Lower lobe of right lung (tissue), 2 donors: ENCODE measurements around the gene MMD. TPM values are rescaled to one million over a fixed set of nuclear protein-coding genes. Genes with fewer than 3 reads are reported as not detected.
A peak's percentile ranks its signal among the peaks of the same experiment; 100 is the strongest.
"Not testable (repeated sequence)": the region's sequence is repeated elsewhere in the genome, so short reads cannot be mapped to it uniquely, and the experiment has no call there.

Experiments used
- ATAC-seq, 2 donors: fragments of 200-7000 bp; cut with Tn5 transposase; one replicate each; pipeline ENCODE4 v1.9.1; 2020 to 2022; ENCODE audit warnings: mild to moderate bottlenecking in 2 of 2, moderate library complexity in 2 of 2
- DNase-seq: peaks from one replicate; pipeline ENCODE4 v3.0.0-alpha.2; 2020
- H3K27ac ChIP-seq: fragments of 200-600 bp; one replicate; pipeline ENCODE4 v1.8.0; 2022
- H3K27me3 ChIP-seq: fragments of 200-600 bp; one replicate; pipeline ENCODE4 v1.8.0; 2022; ENCODE audit warnings: low read depth
- H3K36me3 ChIP-seq: fragments of 200-600 bp; one replicate; pipeline ENCODE4 v1.8.0; 2022; ENCODE audit warnings: mild to moderate bottlenecking
- H3K4me1 ChIP-seq: fragments of 200-600 bp; one replicate; pipeline ENCODE4 v1.8.0; 2022
- H3K4me3 ChIP-seq: fragments of 200-600 bp; one replicate; pipeline ENCODE4 v1.8.0; 2022; ENCODE audit warnings: mild to moderate bottlenecking
- H3K9me3 ChIP-seq: fragments of 200-600 bp; one replicate; pipeline ENCODE4 v1.8.0; 2022
- intact Hi-C: fragments of 100-400 bp; cut with DNase I; formaldehyde crosslinking; loops from one replicate; pipeline ENCODE4 v1.11.0; 2022
- total RNA-seq: library from RNA; stranded (reverse); fragmentation: NEBNext Ultra II Directional; extraction: Animal tissue kit (Norgen Biotek cat#: 25700); gene quantifications from one replicate; pipeline ENCODE4 v1.2.1, GENCODE V29; 2021
- TF ChIP-seq, protein P1 (sequence below): fragments of 200-600 bp; IDR thresholded peaks from one replicate; pipeline ENCODE4 v1.8.0; 2022; ENCODE audit warnings: antibody characterized with exemption, mild to moderate bottlenecking
- donor health status: DM: no; HTN: yes; CAD: no; lungs with severe emphysema.

Gene MMD
- total RNA-seq, 1 donor from 2014 or later: 23.1 TPM

DNA sequence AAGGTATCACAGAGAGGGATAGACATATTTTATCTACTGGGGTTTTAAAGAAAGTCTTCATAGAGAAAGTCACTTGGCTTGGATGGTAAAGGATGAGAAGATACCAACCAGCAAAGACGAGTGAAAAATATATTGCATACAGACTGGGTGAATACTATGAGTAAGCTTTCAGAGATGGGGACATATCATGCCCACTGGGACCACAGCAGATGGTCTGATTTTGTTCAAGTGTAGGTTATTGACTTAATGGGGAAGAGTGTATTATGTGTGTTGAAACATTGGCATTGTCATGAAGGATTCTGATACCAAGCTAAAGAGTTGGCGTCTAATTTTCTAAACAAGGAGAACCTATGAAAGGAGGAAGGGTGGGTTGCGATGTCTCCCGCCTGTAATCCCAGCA is 13.8 kb upstream of the MMD start:
- intact Hi-C loops: no loop called here
- TF ChIP-seq, protein P1, sequence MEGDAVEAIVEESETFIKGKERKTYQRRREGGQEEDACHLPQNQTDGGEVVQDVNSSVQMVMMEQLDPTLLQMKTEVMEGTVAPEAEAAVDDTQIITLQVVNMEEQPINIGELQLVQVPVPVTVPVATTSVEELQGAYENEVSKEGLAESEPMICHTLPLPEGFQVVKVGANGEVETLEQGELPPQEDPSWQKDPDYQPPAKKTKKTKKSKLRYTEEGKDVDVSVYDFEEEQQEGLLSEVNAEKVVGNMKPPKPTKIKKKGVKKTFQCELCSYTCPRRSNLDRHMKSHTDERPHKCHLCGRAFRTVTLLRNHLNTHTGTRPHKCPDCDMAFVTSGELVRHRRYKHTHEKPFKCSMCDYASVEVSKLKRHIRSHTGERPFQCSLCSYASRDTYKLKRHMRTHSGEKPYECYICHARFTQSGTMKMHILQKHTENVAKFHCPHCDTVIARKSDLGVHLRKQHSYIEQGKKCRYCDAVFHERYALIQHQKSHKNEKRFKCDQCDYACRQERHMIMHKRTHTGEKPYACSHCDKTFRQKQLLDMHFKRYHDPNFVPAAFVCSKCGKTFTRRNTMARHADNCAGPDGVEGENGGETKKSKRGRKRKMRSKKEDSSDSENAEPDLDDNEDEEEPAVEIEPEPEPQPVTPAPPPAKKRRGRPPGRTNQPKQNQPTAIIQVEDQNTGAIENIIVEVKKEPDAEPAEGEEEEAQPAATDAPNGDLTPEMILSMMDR: no peak
- Histone ChIP-seq H3K4me3 (no peak overlapping the region), H3K9me3 (no peaks in the 10 kb centered on the region), H3K27ac (no peak overlapping the region), H3K27me3 (no peaks in the 10 kb centered on the region), H3K4me1 (peaks cover 23% of the 10 kb centered on the region), H3K36me3 (no peaks in the 10 kb centered on the region)
- DNase-seq (no peak), ATAC-seq (no peak)

DNA sequence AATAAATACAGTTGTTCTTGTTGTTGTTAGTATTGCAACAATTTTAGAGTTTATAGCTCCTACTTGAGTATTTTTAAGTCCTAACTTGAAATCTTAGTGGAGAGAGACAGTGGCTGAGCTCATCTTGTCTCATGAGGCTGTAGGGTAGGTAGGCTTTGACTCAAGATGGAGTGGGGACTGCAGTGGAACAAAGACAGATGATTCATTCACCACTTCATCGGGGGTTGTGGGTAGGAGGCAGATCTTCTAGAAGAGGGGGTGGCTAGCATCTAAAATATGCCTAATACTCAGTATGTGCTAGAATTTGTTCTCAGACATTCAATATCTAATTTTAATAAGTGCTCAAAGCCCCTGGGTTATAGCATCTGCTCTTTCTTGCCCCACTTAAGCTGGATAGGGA is 13.1 kb upstream of the MMD start:
- intact Hi-C loops: no loop called here
- Histone ChIP-seq H3K27ac (no peak overlapping the region), H3K4me3 (no peak overlapping the region), H3K4me1 (peaks cover 23% of the 10 kb centered on the region), H3K27me3 (no peaks in the 10 kb centered on the region), H3K9me3 (no peaks in the 10 kb centered on the region), H3K36me3 (no peaks in the 10 kb centered on the region)
- DNase-seq (no peak), ATAC-seq (no peak)
- TF ChIP-seq, protein P1: no peak

DNA sequence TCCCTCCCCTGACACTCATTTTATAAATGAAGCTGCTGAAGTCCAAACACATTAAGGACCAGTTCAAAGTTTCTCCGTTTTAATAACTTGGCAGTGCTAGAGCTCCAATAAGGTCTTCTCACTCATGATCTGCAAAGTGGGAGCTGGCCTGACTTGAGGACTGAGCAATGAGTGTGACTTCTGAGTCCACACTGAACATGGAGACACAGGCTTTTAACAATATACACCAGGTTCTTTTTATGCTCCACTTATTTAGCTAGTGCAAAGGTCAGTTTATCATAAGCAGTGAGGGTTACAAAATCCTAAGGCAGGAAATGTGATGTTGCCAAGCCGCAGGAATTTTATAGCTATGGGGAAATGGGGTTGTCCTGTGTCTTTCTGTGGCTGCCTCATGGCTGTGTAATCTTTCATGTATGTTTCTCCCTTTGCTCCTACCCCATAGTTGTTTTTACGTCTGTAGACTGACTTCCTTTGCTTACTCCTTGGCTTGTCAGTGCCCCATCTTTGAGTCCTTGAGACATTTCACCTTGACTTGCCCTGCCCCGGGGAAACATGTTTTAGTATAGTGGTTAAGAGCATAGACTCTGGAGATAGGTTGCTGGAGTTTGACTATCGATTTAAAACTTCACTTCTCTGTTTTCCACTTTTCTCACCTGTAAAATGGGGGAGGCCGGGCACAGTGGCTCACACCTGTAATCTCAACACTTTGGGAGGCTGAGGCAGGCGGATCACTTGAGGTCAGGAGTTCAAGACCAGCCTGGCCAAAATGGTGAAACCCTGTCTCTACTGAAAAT is 12.2 kb upstream of the MMD start:
- Histone ChIP-seq H3K27ac (no peak overlapping the region), H3K9me3 (no peaks in the 10 kb centered on the region), H3K4me1 (peaks cover 23% of the 10 kb centered on the region), H3K36me3 (no peaks in the 10 kb centered on the region), H3K27me3 (no peaks in the 10 kb centered on the region), H3K4me3 (no peak overlapping the region)
- intact Hi-C loops: no loop called here
- TF ChIP-seq, protein P1: no peak
- ATAC-seq (peak; percentile 69 to 84), DNase-seq (no peak)

DNA sequence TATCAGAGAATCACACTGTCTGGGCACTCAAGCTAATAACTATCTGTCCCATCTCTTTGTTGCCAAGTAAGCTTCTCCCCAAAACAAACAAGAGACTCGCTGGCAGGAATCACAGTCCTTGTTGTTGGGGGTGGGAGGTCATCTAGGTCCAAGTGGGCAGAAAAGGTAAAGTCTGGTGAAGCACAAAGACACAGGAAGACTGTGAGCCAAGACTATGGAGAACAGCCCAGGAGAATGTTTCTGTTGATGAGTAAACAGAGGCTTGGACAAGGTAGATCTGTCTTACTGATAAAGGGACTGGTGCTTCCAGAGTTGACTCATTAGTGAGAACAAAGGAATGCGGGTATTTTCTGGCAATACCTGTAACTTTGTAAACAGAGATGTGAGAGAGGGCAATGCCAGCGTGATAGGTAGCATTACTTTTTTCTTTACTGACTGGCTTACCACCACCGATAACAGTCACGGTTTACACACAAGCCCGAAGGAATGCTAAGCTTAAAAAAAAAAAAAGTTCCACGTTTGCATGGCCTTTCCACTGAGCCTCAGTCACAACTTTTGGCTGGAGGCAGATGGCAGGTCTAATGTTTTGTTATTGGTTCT is 11.5 kb upstream of the MMD start:
- peak; percentile 45 to 82 for ATAC-seq

DNA sequence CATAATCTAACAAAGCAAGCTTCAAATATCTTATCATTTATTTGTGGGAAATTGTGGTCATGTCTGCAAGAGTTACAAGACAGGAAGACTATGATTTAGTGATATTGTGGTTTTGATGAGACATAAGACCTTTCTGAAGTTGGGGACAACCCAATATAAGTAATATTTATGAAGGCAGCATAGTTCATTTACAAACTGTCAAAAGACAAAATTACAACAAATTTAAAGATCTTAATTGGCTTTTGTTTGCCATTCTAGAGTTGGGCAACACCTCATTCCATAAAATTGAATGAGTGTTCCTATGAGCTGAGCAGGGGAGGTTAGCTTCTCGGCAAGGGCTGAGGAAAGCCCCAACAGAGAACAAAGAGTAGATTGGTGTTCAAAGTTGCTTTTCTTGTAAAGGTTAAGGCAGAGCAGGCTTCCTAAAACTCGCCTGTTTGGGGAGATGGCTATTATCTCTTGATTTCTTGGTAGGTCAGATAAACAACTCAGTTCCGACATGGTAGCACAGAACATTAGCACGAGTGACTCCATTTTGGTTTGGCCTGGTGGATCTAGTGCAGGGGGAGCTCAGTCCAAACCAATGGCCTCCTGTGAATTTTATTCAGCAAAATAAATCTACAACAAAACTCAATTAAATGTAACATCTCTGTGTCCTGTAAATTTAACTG is 10.9 kb upstream of the MMD start:
- no peak overlapping the region for H3K27ac ChIP-seq
- peaks cover 22% of the 10 kb centered on the region for H3K4me1 ChIP-seq
- no peak for DNase-seq
- H3K27me3 ChIP-seq: no peaks in the 10 kb centered on the region
- H3K4me3 ChIP-seq: no peak overlapping the region
- TF ChIP-seq, protein P1: no peak
- no peaks in the 10 kb centered on the region for H3K36me3 ChIP-seq
- intact Hi-C loops: no loop called here
- ATAC-seq: no peak
- no peaks in the 10 kb centered on the region for H3K9me3 ChIP-seq

More for the DNA sequence above, 11.5 kb upstream of the MMD start:
- Histone ChIP-seq H3K4me1 (peaks cover 23% of the 10 kb centered on the region), H3K27me3 (no peaks in the 10 kb centered on the region), H3K36me3 (no peaks in the 10 kb centered on the region), H3K9me3 (no peaks in the 10 kb centered on the region), H3K4me3 (no peak overlapping the region), H3K27ac (no peak overlapping the region)
- intact Hi-C loops: no loop called here
- TF ChIP-seq, protein P1: no peak
- DNase-seq: no peak

DNA sequence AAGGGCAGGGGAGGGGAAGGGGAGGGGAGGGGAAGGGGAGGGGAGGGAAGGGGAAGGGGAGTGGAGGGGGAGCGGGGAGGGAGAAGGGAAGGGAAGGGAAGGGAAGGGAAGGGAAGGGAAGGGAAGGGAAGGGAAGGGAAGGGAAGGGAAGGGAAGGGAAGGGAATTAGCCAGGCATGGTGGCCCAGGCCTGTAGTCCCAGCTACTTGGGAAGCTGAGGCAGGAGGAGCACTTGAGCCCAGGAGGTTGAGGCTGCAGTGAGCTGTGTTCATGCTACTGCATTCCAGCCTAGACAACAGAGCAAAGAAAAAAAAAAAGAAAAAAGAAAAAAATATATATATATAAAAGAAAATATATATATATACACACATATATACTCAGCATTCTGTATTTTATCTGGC is 10.3 kb upstream of the MMD start:
- H3K27ac ChIP-seq, H3K4me3 ChIP-seq, H3K9me3 ChIP-seq, DNase-seq, H3K27me3 ChIP-seq, H3K36me3 ChIP-seq, intact Hi-C loops, ATAC-seq: not testable (repeated sequence)
- peaks cover 17% of the 10 kb centered on the region for H3K4me1 ChIP-seq
